ENCODE results near the gene TMEM39A. TPM values are rescaled to one million over a fixed set of nuclear protein-coding genes. Genes with fewer than 3 reads are reported as not detected.

TMEM39A gene
- total and polyA plus RNA-seq, 5 donors from 2014 or later: 8.5 to 49.7 (median 12.3) TPM

DNA sequence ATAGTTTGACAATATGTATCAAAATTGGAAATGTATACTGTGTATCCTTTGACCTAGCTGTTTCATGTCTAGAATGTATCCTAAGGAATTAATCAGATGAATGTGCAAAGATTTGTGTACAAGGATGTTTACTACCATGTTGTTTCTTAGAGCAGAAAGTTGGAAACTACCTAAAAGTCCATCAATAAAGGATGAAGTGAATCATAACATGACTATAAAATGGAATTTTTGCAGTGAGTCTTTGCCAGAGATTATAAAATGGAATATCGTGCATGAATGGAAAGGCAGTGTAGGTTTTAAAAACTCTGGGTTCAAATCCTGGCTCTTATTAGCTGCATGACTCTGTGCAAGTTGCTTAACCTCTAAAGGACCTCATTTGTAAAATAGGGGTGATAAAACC lies 19.7 kb upstream of the TMEM39A start:
- H3K4me1 Mint-ChIP-seq: peaks cover 0 to 18% (median 3%) of the 10 kb centered on the region in 4 donors
- ATAC-seq (ENCODE audit: low read depth in 2 of 2): no peak
- peaks cover 68% of the 10 kb centered on the region for H3K36me3 ChIP-seq (ENCODE audit: control insufficient read depth, insufficient read depth, low read length)

DNA sequence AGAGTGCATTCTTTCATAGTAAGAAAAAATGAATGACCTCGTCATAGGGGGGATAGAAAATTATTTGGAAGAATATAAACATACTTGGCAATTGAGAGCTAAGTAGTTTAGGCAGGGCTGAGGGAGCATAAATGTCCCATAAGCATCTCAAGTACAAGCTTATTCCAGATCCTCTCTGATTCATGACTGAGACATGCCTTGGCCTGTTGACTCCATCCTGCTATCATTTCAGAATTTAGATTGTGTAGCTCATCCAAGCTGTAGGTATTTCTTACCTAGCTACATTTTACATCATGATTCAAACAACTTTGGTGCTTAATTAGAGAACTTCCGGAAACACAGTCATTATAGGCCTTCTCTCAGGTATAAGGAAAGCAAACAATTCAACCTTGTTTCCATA lies 17.7 kb upstream of the TMEM39A start:
- Mint-ChIP-seq H3K27ac (no peak overlapping the region), H3K9me3 (no peaks in the 10 kb centered on the region), H3K36me3 (peaks cover 57% of the 10 kb centered on the region), H3K4me1 (peaks cover 0 to 18% (median 6%) of the 10 kb centered on the region in 4 donors), H3K27me3 (no peaks in the 10 kb centered on the region), H3K4me3 (no peak overlapping the region)
- Histone ChIP-seq H3K9me3 (ENCODE audit: control insufficient read depth in 2 of 2, low read length in 2 of 2) (no peaks in the 10 kb centered on the region), H3K4me3 (ENCODE audit: low read depth, low read length) (no peak overlapping the region), H3K27me3 (ENCODE audit: control insufficient read depth, insufficient read depth, low read length) (no peaks in the 10 kb centered on the region), H3K27ac (ENCODE audit: insufficient read depth, low read length, poor library complexity, severe bottlenecking) (no peak overlapping the region), H3K36me3 (ENCODE audit: control insufficient read depth, insufficient read depth, low read length) (peaks cover 67% of the 10 kb centered on the region), H3K4me1 (ENCODE audit: control insufficient read depth, insufficient read depth, low read length, poor library complexity, severe bottlenecking) (no peaks in the 10 kb centered on the region)
- no peak for DNase-seq
- ATAC-seq (ENCODE audit: low read depth in 2 of 2): no peak

More for the DNA sequence above, 19.7 kb upstream of the TMEM39A start:
- Mint-ChIP-seq H3K27ac (no peak overlapping the region), H3K9me3 (no peaks in the 10 kb centered on the region), H3K4me3 (no peak overlapping the region), H3K27me3 (no peaks in the 10 kb centered on the region), H3K36me3 (peaks cover 50% of the 10 kb centered on the region)
- Histone ChIP-seq H3K27ac (ENCODE audit: insufficient read depth, low read length, poor library complexity, severe bottlenecking) (no peak overlapping the region), H3K4me3 (ENCODE audit: low read depth, low read length) (no peak overlapping the region), H3K9me3 (ENCODE audit: control insufficient read depth in 2 of 2, low read length in 2 of 2) (no peaks in the 10 kb centered on the region), H3K4me1 (ENCODE audit: control insufficient read depth, insufficient read depth, low read length, poor library complexity, severe bottlenecking) (no peaks in the 10 kb centered on the region), H3K27me3 (ENCODE audit: control insufficient read depth, insufficient read depth, low read length) (no peaks in the 10 kb centered on the region)
- DNase-seq: no peak

DNA sequence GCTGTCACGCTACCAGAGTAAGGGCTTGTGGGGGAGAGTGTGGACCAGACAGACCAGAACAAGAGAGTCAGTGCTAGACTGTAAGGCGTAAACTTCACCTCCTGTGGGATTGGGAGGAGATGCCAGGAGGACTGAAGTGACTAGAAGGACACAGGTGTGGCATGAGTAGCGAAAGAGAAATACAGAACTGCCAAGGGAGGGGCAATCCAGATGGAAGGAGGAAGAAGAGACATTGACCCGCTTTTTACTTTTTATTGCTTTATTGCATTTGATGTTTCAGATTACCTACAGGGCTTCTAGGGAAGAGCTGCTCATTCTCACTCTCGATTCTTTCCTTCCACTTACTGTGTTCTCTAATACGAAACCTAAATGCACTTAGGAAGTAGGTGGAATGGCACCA lies 7.5 kb upstream of the TMEM39A start:
- no peak overlapping the region for H3K27ac ChIP-seq (ENCODE audit: insufficient read depth, low read length, poor library complexity, severe bottlenecking)
- H3K4me1 ChIP-seq (ENCODE audit: control insufficient read depth, insufficient read depth, low read length, poor library complexity, severe bottlenecking): peaks cover 18% of the 10 kb centered on the region
- no peaks in the 10 kb centered on the region for H3K9me3 ChIP-seq (ENCODE audit: control insufficient read depth in 2 of 2, low read length in 2 of 2)
- peak overlapping the region; percentile 10 for H3K4me3 ChIP-seq (ENCODE audit: low read depth, low read length)
- no peaks in the 10 kb centered on the region for H3K27me3 ChIP-seq (ENCODE audit: control insufficient read depth, insufficient read depth, low read length)
- H3K4me1 Mint-ChIP-seq: peaks cover 15 to 33% (median 22%) of the 10 kb centered on the region in 4 donors
- ATAC-seq (ENCODE audit: low read depth in 2 of 2) (no peak), DNase-seq (no peak)
- peak overlapping the region; percentile 1 to 68 (median 57) for H3K27ac Mint-ChIP-seq
- peaks cover 18% of the 10 kb centered on the region for H3K36me3 Mint-ChIP-seq
- peak overlapping the region; percentile 43 to 96 (median 76) for H3K4me3 Mint-ChIP-seq
- no peaks in the 10 kb centered on the region for H3K9me3 Mint-ChIP-seq
- no peaks in the 10 kb centered on the region for H3K27me3 Mint-ChIP-seq
- H3K36me3 ChIP-seq (ENCODE audit: control insufficient read depth, insufficient read depth, low read length): peaks cover 38% of the 10 kb centered on the region

DNA sequence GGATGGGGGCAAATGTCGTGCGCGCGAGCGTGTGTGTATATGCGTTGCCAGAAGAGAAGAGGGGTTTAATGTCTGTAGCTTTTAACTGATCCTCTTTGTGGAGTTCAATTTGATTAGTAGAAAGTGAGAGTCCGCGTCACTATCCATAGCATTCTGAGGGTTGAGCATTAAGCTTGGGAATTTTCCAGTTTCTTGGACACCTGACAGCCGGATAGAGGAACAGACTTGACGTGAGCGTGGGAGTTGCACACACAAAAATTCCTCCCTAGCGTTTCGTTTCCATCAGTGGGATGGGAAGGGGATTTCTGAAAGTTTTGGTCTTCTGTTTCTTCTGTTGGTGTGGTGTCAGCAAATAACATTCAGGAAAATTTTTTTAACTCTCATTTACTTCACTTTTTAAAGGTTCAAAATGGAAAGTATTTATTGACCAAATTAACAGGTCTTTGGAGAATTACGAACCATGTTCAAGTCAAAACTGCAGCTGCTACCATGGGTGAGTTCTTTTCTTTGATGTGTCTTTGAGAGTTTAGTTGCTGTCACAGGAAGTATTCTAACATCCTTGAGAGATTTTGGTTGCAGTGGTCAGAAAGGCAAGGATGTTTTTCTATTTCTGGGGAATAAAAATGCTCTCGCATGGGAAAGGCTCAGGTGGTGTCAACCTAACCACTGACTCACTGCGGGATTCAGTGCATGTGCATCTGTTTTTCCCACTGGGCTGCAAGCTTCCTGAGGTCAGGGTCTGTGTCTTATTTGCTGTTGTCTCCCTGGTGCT lies 6.2 kb upstream of the TMEM39A start:
- Mint-ChIP-seq H3K36me3 (peaks cover 13% of the 10 kb centered on the region), H3K27ac (peak overlapping the region; percentile 87 to 91 (median 91)), H3K4me3 (peak overlapping the region; percentile 89 to 96 (median 95)), H3K4me1 (peaks cover 15 to 33% (median 22%) of the 10 kb centered on the region in 4 donors), H3K27me3 (no peaks in the 10 kb centered on the region), H3K9me3 (no peaks in the 10 kb centered on the region)
- Histone ChIP-seq H3K27ac (ENCODE audit: insufficient read depth, low read length, poor library complexity, severe bottlenecking) (peak overlapping the region; percentile 81), H3K27me3 (ENCODE audit: control insufficient read depth, insufficient read depth, low read length) (no peaks in the 10 kb centered on the region), H3K4me1 (ENCODE audit: control insufficient read depth, insufficient read depth, low read length, poor library complexity, severe bottlenecking) (peaks cover 19% of the 10 kb centered on the region), H3K9me3 (ENCODE audit: control insufficient read depth in 2 of 2, low read length in 2 of 2) (no peaks in the 10 kb centered on the region), H3K36me3 (ENCODE audit: control insufficient read depth, insufficient read depth, low read length) (peaks cover 31% of the 10 kb centered on the region), H3K4me3 (ENCODE audit: low read depth, low read length) (peak overlapping the region; percentile 96)
- no peak for ATAC-seq (ENCODE audit: low read depth in 2 of 2)
- DNase-seq: peak in 2 of 3 donors; percentile 23 to 64

DNA sequence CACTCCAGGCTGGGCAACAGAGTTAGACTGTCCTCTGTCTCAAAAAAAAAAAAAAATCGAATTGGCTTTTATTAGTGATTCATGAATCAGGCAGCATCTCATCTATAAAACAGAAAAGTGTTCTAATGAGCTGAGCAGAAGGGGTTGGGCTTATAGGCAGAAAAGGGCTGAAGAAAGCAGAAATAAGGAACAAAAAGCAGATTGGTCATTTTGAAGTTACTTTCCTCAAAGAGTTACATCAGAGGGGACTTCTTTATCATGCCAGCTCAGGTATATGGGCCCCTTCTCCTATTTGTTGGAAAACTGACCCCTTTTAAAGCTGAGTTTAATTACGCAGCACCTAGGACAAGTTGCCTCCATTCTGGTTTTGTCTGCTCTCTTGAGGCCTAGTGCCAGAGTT lies 4.6 kb upstream of the TMEM39A start:
- H3K36me3 Mint-ChIP-seq: peaks cover 13% of the 10 kb centered on the region
- H3K27ac Mint-ChIP-seq: peak overlapping the region in 1 of 3 donors; percentile 87
- Histone ChIP-seq H3K36me3 (ENCODE audit: control insufficient read depth, insufficient read depth, low read length) (peaks cover 21% of the 10 kb centered on the region), H3K4me1 (ENCODE audit: control insufficient read depth, insufficient read depth, low read length, poor library complexity, severe bottlenecking) (peaks cover 25% of the 10 kb centered on the region), H3K27ac (ENCODE audit: insufficient read depth, low read length, poor library complexity, severe bottlenecking) (no peak overlapping the region), H3K4me3 (ENCODE audit: low read depth, low read length) (peak overlapping the region; percentile 66), H3K9me3 (ENCODE audit: control insufficient read depth in 2 of 2, low read length in 2 of 2) (no peaks in the 10 kb centered on the region), H3K27me3 (ENCODE audit: control insufficient read depth, insufficient read depth, low read length) (no peaks in the 10 kb centered on the region)
- DNase-seq (no peak), ATAC-seq (ENCODE audit: low read depth in 2 of 2) (no peak)
- H3K4me3 Mint-ChIP-seq: peak overlapping the region; percentile 89 to 96 (median 95)
- H3K9me3 Mint-ChIP-seq: peaks cover 0 to 3% (median 0%) of the 10 kb centered on the region in 7 donors
- H3K27me3 Mint-ChIP-seq: no peaks in the 10 kb centered on the region
- peaks cover 22 to 45% (median 29%) of the 10 kb centered on the region in 4 donors for H3K4me1 Mint-ChIP-seq

DNA sequence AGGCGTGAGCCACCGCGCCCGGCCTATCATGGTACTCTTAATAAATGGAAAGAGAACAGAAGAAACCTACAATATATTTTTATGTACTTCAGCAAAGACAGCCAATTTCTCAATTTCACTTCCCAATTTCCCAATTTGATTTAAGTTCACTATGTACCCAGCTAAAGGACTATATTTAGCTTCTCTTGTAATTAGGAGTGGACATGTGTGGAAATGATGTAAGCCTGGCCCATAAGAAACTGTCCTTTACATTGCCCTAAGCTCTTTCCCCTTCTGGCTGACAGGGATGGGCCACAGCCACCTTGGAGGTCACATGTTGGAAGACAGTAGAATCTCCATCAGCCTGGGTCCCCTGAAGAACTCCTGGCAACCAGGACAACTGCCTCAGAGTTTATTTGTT lies 6.2 kb downstream of the TMEM39A start:
- Histone ChIP-seq H3K27ac (ENCODE audit: insufficient read depth, low read length, poor library complexity, severe bottlenecking) (no peak overlapping the region), H3K36me3 (ENCODE audit: control insufficient read depth, insufficient read depth, low read length) (peaks cover 74% of the 10 kb centered on the region), H3K27me3 (ENCODE audit: control insufficient read depth, insufficient read depth, low read length) (no peaks in the 10 kb centered on the region), H3K4me1 (ENCODE audit: control insufficient read depth, insufficient read depth, low read length, poor library complexity, severe bottlenecking) (peaks cover 5% of the 10 kb centered on the region), H3K4me3 (ENCODE audit: low read depth, low read length) (no peak overlapping the region), H3K9me3 (ENCODE audit: control insufficient read depth in 2 of 2, low read length in 2 of 2) (no peaks in the 10 kb centered on the region)
- DNase-seq (no peak), ATAC-seq (ENCODE audit: low read depth in 2 of 2) (no peak)
- Mint-ChIP-seq H3K27me3 (no peaks in the 10 kb centered on the region), H3K9me3 (no peaks in the 10 kb centered on the region), H3K4me3 (no peak overlapping the region), H3K27ac (no peak overlapping the region), H3K4me1 (peaks cover 20 to 51% (median 40%) of the 10 kb centered on the region in 4 donors), H3K36me3 (peaks cover 41% of the 10 kb centered on the region)

DNA sequence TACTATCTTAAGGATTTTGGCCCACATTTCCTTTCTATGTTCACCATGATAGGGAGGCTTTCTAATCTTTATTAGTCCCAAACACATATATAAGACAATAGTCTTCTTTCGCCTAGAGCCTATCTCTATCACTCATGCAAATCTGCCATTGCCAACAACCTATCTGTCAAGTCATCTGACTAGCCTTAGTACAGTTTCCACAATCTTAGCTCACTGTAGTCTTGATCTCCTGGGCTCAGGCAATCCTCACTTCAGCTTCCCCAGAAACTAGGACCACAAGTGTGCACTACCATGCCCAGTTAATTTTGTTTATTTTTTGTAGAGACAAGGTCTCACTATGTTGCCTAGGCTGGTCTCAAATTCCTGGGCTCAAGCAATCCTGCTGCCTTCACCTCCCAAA lies 6.9 kb downstream of the TMEM39A start:
- Mint-ChIP-seq H3K4me3 (peak overlapping the region in 1 of 4 donors; percentile 21), H3K9me3 (no peaks in the 10 kb centered on the region), H3K4me1 (peaks cover 25 to 43% (median 36%) of the 10 kb centered on the region in 4 donors), H3K36me3 (peaks cover 45% of the 10 kb centered on the region), H3K27me3 (no peaks in the 10 kb centered on the region), H3K27ac (peak overlapping the region in 1 of 3 donors; percentile 34)
- Histone ChIP-seq H3K4me1 (ENCODE audit: control insufficient read depth, insufficient read depth, low read length, poor library complexity, severe bottlenecking) (no peaks in the 10 kb centered on the region), H3K36me3 (ENCODE audit: control insufficient read depth, insufficient read depth, low read length) (peaks cover 78% of the 10 kb centered on the region), H3K27ac (ENCODE audit: insufficient read depth, low read length, poor library complexity, severe bottlenecking) (no peak overlapping the region), H3K9me3 (ENCODE audit: control insufficient read depth in 2 of 2, low read length in 2 of 2) (no peaks in the 10 kb centered on the region), H3K4me3 (ENCODE audit: low read depth, low read length) (no peak overlapping the region), H3K27me3 (ENCODE audit: control insufficient read depth, insufficient read depth, low read length) (no peaks in the 10 kb centered on the region)
- ATAC-seq (ENCODE audit: low read depth in 2 of 2) (no peak), DNase-seq (no peak)

DNA sequence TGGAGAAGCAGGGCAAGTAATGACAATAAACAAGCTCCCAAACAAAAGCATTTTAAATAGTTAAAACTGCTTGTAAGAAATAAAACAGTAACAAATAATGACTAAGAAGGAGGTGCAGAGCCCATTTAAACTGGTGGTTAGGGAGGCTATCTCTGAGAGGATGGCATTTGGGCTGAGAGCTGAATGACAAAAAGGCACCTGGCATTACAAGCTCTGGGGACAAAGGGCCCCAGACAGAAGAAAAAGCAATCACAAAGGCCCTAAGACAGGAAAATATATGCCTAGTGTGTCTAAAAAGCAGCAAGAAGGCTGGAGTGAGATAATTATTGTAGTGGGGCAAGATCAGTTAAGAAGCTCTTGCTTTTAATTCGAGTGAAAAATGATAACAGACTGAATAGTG lies 9.6 kb downstream of the TMEM39A start:
- Mint-ChIP-seq H3K4me3 (no peak overlapping the region), H3K27me3 (no peaks in the 10 kb centered on the region), H3K4me1 (peaks cover 17 to 26% (median 24%) of the 10 kb centered on the region in 4 donors), H3K36me3 (peaks cover 37% of the 10 kb centered on the region), H3K9me3 (no peaks in the 10 kb centered on the region), H3K27ac (no peak overlapping the region)
- Histone ChIP-seq H3K36me3 (ENCODE audit: control insufficient read depth, insufficient read depth, low read length) (peaks cover 80% of the 10 kb centered on the region), H3K27me3 (ENCODE audit: control insufficient read depth, insufficient read depth, low read length) (no peaks in the 10 kb centered on the region), H3K4me1 (ENCODE audit: control insufficient read depth, insufficient read depth, low read length, poor library complexity, severe bottlenecking) (no peaks in the 10 kb centered on the region), H3K9me3 (ENCODE audit: control insufficient read depth in 2 of 2, low read length in 2 of 2) (no peaks in the 10 kb centered on the region), H3K4me3 (ENCODE audit: low read depth, low read length) (no peak overlapping the region), H3K27ac (ENCODE audit: insufficient read depth, low read length, poor library complexity, severe bottlenecking) (no peak overlapping the region)
- ATAC-seq (ENCODE audit: low read depth in 2 of 2) (no peak), DNase-seq (no peak)

Data from CD4-positive, CD25-positive, alpha-beta regulatory T cell (primary cell).